WTC11 (cell line): ENCODE results near the gene SCN8A. TPM values are rescaled to one million over a fixed set of nuclear protein-coding genes. Genes with fewer than 3 reads are reported as not detected.

Source experiments
- ATAC-seq: fragments of 200-7000 bp; cut with Tn5 transposase; 2 replicates; pipeline ENCODE4 v1.10.0; 2021; ENCODE audit warnings: mild to moderate bottlenecking, moderate library complexity
- CTCF ChIA-PET: fragments of 300-600 bp; sonication (Branson Sonifier 250); formaldehyde crosslinking; loops from one replicate; lab custom pipeline; 2021; ENCODE audit warnings: antibody characterized with exemption; lab: Charles Lee
- POLR2A ChIA-PET: fragments of 350-600 bp; sonication (Branson Sonifier 250); formaldehyde crosslinking; loops from one replicate; lab custom pipeline; 2021; ENCODE audit warnings: antibody characterized with exemption; lab: Charles Lee
- DNase-seq: peaks from one replicate; pipeline ENCODE4 v3.0.0; 2021; ENCODE audit warnings: low spot score
- H3K27ac Mint-ChIP-seq: 2 replicates; pipeline ENCODE4 v1.8.0; 2021; ENCODE audit warnings: mixed read lengths
- H3K27me3 Mint-ChIP-seq: 2 replicates; pipeline ENCODE4 v1.8.0; 2021; ENCODE audit warnings: low read depth, mild to moderate bottlenecking, moderate library complexity, mixed read lengths
- H3K36me3 Mint-ChIP-seq: 2 replicates; pipeline ENCODE4 v1.8.0; 2021; ENCODE audit warnings: mixed read lengths
- H3K4me1 Mint-ChIP-seq: 2 replicates; pipeline ENCODE4 v1.8.0; 2022; ENCODE audit warnings: mixed read lengths
- H3K4me3 Mint-ChIP-seq: 2 replicates; pipeline ENCODE4 v1.8.0; 2021; ENCODE audit warnings: mild to moderate bottlenecking, moderate library complexity, mixed read lengths
- H3K9me3 Mint-ChIP-seq: 2 replicates; pipeline ENCODE4 v1.8.0; 2021; ENCODE audit warnings: mixed read lengths
- CBFB ChIP-seq: sonication (generic); formaldehyde crosslinking; IDR thresholded peaks from 2 replicates; pipeline ENCODE4 v1.8.1; 2022; ENCODE audit warnings: mild to moderate bottlenecking, low read depth, missing genetic modification reagents
- FOXJ3 ChIP-seq: sonication (generic); formaldehyde crosslinking; IDR thresholded peaks from 2 replicates; pipeline ENCODE4 v1.9.0; 2021; ENCODE audit warnings: missing genetic modification reagents, mild to moderate bottlenecking, borderline replicate concordance
- FOXP1 ChIP-seq: sonication (generic); formaldehyde crosslinking; IDR thresholded peaks from 2 replicates; pipeline ENCODE4 v1.8.0; 2022; ENCODE audit warnings: missing genetic modification reagents, mild to moderate bottlenecking, moderate library complexity, borderline replicate concordance
- JAZF1 ChIP-seq: fragments of 250-450 bp; sonication (Bioruptor Pico); IDR thresholded peaks from 2 replicates; pipeline ENCODE4 v1.9.0; 2021; ENCODE audit warnings: moderate library complexity, mild to moderate bottlenecking, inconsistent platforms
- NFYB ChIP-seq: sonication (generic); formaldehyde crosslinking; conservative IDR thresholded peaks from 2 replicates; pipeline ENCODE4 v1.8.0; 2022; ENCODE audit warnings: low read depth, missing genetic modification reagents
- PRDM15 ChIP-seq: sonication (generic); formaldehyde crosslinking; IDR thresholded peaks from 2 replicates; pipeline ENCODE4 v1.8.0; 2022; ENCODE audit warnings: missing genetic modification reagents
- SMAD3 ChIP-seq: sonication (generic); formaldehyde crosslinking; IDR thresholded peaks from 2 replicates; pipeline ENCODE4 v1.8.0; 2022; ENCODE audit warnings: missing genetic modification reagents, mild to moderate bottlenecking, borderline replicate concordance
- SMAD4 ChIP-seq: sonication (generic); formaldehyde crosslinking; IDR thresholded peaks from 2 replicates; pipeline ENCODE4 v1.8.0; 2022; ENCODE audit warnings: mild to moderate bottlenecking, missing genetic modification reagents
- ZNF138 ChIP-seq: sonication (generic); formaldehyde crosslinking; conservative IDR thresholded peaks from 2 replicates; pipeline ENCODE4 v1.8.1; 2022; ENCODE audit warnings: mild to moderate bottlenecking, moderate library complexity, missing genetic modification reagents
- ZNF232 ChIP-seq: sonication (generic); formaldehyde crosslinking; IDR thresholded peaks from 2 replicates; pipeline ENCODE4 v1.8.0; 2022; ENCODE audit warnings: mild to moderate bottlenecking, missing genetic modification reagents
- ZNF396 ChIP-seq: fragments of 250-450 bp; sonication (Bioruptor Pico); IDR thresholded peaks from 2 replicates; pipeline ENCODE4 v1.8.0; 2021; ENCODE audit warnings: mild to moderate bottlenecking, moderate library complexity, borderline replicate concordance
- ZNF423 ChIP-seq: fragments of 250-450 bp; sonication (Bioruptor Pico); IDR thresholded peaks from 2 replicates; pipeline ENCODE4 v2.1.2; 2022; ENCODE audit warnings: mild to moderate bottlenecking, moderate library complexity
- total RNA-seq: library from RNA; stranded (reverse); gene quantifications from 3 replicates; pipeline ENCODE4 v1.2.3, GENCODE V29; 2021
- TF ChIP-seq, protein P1 (sequence below): sonication (generic); formaldehyde crosslinking; IDR thresholded peaks from 2 replicates; pipeline ENCODE4 v1.8.1; 2023; ENCODE audit warnings: mild to moderate bottlenecking, missing genetic modification reagents
- TF ChIP-seq, protein P2 (sequence below): sonication (generic); formaldehyde crosslinking; IDR thresholded peaks from 2 replicates; pipeline ENCODE4 v1.8.0; 2022; ENCODE audit warnings: mild to moderate bottlenecking, missing genetic modification reagents
- TF ChIP-seq, protein P3 (sequence below): sonication (generic); formaldehyde crosslinking; IDR thresholded peaks from 2 replicates; pipeline ENCODE4 v1.8.0; 2023; ENCODE audit warnings: missing genetic modification reagents, mild to moderate bottlenecking, borderline replicate concordance
- TF ChIP-seq, protein P4 (sequence below): sonication (generic); formaldehyde crosslinking; conservative IDR thresholded peaks from 2 replicates; pipeline ENCODE4 v1.8.1; 2022; ENCODE audit warnings: mild to moderate bottlenecking, missing genetic modification reagents
- TF ChIP-seq, protein P5 (sequence below): fragments of 250-450 bp; sonication (Bioruptor Pico); conservative IDR thresholded peaks from 2 replicates; pipeline ENCODE4 v1.9.0; 2021; ENCODE audit warnings: mild to moderate bottlenecking
- TF ChIP-seq, protein P6 (sequence below): sonication (generic); formaldehyde crosslinking; IDR thresholded peaks from 2 replicates; pipeline ENCODE4 v1.8.0; 2023; ENCODE audit warnings: missing genetic modification reagents

SCN8A gene
- total RNA-seq, 1 experiment from 2014 or later: 14.4 TPM

GRCh38 chr12:51838036-51838435 lies 247.0 kb downstream of the SCN8A start:
- H3K27me3 Mint-ChIP-seq: peaks cover 3% of the 10 kb centered on the region; the same call in 1 of the 2 replicates
- TF ChIP-seq ZNF423 (CRISPR knock-in tag) (no peak), CBFB (CRISPR knock-in tag) (no peak), ZNF396 (CRISPR knock-in tag) (no peak), FOXP1 (no peak), FOXJ3 (no peak), JAZF1 (CRISPR knock-in tag) (no peak), SMAD3 (CRISPR knock-in tag) (no peak), ZNF232 (CRISPR knock-in tag) (no peak)
- TF ChIP-seq, protein P1, sequence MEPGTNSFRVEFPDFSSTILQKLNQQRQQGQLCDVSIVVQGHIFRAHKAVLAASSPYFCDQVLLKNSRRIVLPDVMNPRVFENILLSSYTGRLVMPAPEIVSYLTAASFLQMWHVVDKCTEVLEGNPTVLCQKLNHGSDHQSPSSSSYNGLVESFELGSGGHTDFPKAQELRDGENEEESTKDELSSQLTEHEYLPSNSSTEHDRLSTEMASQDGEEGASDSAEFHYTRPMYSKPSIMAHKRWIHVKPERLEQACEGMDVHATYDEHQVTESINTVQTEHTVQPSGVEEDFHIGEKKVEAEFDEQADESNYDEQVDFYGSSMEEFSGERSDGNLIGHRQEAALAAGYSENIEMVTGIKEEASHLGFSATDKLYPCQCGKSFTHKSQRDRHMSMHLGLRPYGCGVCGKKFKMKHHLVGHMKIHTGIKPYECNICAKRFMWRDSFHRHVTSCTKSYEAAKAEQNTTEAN (CRISPR knock-in tag): no peak
- TF ChIP-seq, protein P2, sequence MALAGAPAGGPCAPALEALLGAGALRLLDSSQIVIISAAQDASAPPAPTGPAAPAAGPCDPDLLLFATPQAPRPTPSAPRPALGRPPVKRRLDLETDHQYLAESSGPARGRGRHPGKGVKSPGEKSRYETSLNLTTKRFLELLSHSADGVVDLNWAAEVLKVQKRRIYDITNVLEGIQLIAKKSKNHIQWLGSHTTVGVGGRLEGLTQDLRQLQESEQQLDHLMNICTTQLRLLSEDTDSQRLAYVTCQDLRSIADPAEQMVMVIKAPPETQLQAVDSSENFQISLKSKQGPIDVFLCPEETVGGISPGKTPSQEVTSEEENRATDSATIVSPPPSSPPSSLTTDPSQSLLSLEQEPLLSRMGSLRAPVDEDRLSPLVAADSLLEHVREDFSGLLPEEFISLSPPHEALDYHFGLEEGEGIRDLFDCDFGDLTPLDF (CRISPR knock-in tag): no peak
- TF ChIP-seq, protein P3, sequence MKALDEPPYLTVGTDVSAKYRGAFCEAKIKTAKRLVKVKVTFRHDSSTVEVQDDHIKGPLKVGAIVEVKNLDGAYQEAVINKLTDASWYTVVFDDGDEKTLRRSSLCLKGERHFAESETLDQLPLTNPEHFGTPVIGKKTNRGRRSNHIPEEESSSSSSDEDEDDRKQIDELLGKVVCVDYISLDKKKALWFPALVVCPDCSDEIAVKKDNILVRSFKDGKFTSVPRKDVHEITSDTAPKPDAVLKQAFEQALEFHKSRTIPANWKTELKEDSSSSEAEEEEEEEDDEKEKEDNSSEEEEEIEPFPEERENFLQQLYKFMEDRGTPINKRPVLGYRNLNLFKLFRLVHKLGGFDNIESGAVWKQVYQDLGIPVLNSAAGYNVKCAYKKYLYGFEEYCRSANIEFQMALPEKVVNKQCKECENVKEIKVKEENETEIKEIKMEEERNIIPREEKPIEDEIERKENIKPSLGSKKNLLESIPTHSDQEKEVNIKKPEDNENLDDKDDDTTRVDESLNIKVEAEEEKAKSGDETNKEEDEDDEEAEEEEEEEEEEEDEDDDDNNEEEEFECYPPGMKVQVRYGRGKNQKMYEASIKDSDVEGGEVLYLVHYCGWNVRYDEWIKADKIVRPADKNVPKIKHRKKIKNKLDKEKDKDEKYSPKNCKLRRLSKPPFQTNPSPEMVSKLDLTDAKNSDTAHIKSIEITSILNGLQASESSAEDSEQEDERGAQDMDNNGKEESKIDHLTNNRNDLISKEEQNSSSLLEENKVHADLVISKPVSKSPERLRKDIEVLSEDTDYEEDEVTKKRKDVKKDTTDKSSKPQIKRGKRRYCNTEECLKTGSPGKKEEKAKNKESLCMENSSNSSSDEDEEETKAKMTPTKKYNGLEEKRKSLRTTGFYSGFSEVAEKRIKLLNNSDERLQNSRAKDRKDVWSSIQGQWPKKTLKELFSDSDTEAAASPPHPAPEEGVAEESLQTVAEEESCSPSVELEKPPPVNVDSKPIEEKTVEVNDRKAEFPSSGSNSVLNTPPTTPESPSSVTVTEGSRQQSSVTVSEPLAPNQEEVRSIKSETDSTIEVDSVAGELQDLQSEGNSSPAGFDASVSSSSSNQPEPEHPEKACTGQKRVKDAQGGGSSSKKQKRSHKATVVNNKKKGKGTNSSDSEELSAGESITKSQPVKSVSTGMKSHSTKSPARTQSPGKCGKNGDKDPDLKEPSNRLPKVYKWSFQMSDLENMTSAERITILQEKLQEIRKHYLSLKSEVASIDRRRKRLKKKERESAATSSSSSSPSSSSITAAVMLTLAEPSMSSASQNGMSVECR (CRISPR knock-in tag): no peak
- TF ChIP-seq, protein P4, sequence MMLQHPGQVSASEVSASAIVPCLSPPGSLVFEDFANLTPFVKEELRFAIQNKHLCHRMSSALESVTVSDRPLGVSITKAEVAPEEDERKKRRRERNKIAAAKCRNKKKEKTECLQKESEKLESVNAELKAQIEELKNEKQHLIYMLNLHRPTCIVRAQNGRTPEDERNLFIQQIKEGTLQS (CRISPR knock-in tag): no peak
- TF ChIP-seq, protein P5, sequence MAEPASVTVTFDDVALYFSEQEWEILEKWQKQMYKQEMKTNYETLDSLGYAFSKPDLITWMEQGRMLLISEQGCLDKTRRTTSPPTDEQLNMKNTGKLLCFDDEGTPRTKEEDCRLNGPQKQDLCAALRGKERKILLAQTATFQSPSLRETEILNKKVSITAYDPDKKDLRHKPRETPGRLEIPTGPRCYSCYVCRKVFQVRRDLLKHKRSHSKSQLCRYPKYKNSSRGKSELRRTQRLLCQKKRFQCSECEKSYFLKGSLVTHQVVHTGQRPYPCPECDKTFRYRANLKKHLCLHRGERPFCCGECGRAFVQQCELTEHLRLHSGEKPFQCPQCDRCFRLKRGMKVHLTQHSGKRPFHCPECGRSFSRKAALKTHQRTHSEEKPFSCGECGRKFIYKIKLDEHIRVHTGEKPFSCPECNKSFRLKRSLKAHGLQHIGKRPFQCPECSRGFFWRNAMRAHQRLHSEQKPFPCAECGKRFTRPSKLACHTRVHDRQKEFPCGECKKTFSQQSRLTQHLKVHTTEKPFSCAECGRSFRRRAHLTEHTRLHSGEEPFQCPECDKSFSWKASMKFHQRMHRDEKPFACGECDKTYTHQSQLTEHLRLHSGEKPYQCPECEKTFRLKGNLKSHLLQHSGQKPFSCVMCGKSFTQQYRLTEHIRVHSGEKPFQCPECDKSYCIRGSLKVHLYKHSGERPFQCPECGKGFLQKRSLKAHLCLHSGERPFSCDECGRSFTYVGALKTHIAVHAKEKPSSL (CRISPR knock-in tag): no peak
- H3K36me3 Mint-ChIP-seq: no peaks in the 10 kb centered on the region
- no peak for ATAC-seq
- peaks cover 55% of the 10 kb centered on the region for H3K4me1 Mint-ChIP-seq
- no peak overlapping the region for H3K4me3 Mint-ChIP-seq
- no peak overlapping the region for H3K27ac Mint-ChIP-seq
- peaks cover 3% of the 10 kb centered on the region; the same call in 1 of the 2 replicates for H3K9me3 Mint-ChIP-seq
- ChIA-PET POLR2A (interaction anchor here (1.0 kb wide), 1 partner anchor 26 kb away, joined by 3 read pairs; no protein-coding TSS in a partner anchor), CTCF (interaction anchor here (0.6 to 4.7 kb wide), 12 partner anchors 9 to 186 kb away, joined by 3 to 32 read pairs (median 4); no protein-coding TSS in a partner anchor)
- no peak for DNase-seq

DNA sequence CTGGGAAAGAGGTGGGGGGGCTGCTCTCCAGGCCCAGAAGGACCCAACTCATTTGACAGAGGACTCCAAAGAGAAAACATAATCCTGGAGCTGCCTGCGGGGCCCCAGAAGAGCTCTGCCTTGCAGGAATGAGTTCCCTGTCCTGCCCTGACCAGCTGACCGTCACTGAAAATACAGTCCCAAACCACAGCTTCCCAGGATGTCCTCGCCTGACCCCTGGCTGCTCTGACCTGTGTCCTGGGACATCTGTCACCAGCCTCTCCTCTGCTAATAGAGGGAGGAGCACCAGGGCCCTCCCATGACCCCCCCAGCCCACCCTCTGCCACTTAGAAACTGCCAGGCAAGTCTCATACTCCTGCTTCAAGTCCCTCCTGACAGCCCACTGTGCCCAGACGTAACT lies 247.7 kb downstream of the SCN8A start:
- H3K27ac Mint-ChIP-seq: no peak overlapping the region
- H3K36me3 Mint-ChIP-seq: no peaks in the 10 kb centered on the region
- no peak overlapping the region for H3K4me3 Mint-ChIP-seq
- peaks cover 3% of the 10 kb centered on the region; the same call in 1 of the 2 replicates for H3K27me3 Mint-ChIP-seq
- peaks cover 48% of the 10 kb centered on the region for H3K4me1 Mint-ChIP-seq
- CTCF ChIA-PET: interaction anchor here (0.6 to 4.7 kb wide), 7 partner anchors 10 to 51 kb away, joined by 3 to 32 read pairs (median 6); no protein-coding TSS in a partner anchor
- POLR2A ChIA-PET: interaction anchor here (0.5 kb wide), 1 partner anchor 1359 kb away, joined by 3 read pairs; no protein-coding TSS in a partner anchor
- ATAC-seq (no peak), DNase-seq (no peak)
- H3K9me3 Mint-ChIP-seq: peaks cover 1% of the 10 kb centered on the region; the same call in 1 of the 2 replicates
- TF ChIP-seq SMAD4 (no peak), PRDM15 (CRISPR knock-in tag) (no peak), ZNF138 (CRISPR knock-in tag) (no peak), CBFB (CRISPR knock-in tag) (no peak), NFYB (CRISPR knock-in tag) (no peak)
- TF ChIP-seq, protein P6, sequence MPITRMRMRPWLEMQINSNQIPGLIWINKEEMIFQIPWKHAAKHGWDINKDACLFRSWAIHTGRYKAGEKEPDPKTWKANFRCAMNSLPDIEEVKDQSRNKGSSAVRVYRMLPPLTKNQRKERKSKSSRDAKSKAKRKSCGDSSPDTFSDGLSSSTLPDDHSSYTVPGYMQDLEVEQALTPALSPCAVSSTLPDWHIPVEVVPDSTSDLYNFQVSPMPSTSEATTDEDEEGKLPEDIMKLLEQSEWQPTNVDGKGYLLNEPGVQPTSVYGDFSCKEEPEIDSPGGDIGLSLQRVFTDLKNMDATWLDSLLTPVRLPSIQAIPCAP (CRISPR knock-in tag): no peak
